ENCODE results near the gene FAM117B. TPM values are rescaled to one million over a fixed set of nuclear protein-coding genes. Genes with fewer than 3 reads are reported as not detected.

The FAM117B gene
- total RNA-seq, 1 experiment from 2014 or later = 9.1 TPM

DNA sequence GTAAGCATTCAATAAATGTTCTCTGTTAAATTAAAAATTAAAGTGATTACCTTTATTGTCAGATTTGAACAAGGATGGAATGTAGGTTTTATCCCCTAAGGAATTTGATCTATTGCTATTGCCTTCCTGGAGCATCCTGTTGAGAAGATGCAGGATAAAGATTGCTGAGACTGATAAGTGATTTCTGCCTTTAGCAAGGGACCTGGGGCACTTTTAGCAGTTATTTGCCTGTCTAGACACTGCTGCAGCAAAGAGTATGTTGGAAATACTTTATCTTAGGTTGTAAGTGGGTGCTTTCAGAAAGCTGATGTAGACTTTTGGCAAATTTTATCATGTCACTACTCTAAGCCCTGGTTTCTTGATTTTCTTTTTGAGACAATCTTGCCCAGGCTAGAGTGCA is 69.5 kb downstream of the FAM117B start:
- no peaks in the 10 kb centered on the region for H3K9me3 ChIP-seq (ENCODE audit: control insufficient read depth in 1 of 2, insufficient read depth in 1 of 2, low read depth in 1 of 2, low read length in 2 of 2)
- RAD21 ChIA-PET (ENCODE audit: low non-redundant PET in 1 of 2, low total read pairs in 2 of 2, uncharacterized antibody in 2 of 2, unreplicated experiment in 2 of 2) = no interaction called here
- H3K4me2 ChIP-seq (ENCODE audit: low read length) = no peak overlapping the region
- no peaks in the 10 kb centered on the region for H3K4me1 ChIP-seq (ENCODE audit: control insufficient read depth in 1 of 2, insufficient read depth in 2 of 2, low read length in 2 of 2)
- POLR2A ChIA-PET = no interaction called here
- intact Hi-C loops (cut with micrococcal nuclease) = no loop called here
- CTCF ChIA-PET = no interaction called here
- H3K4me3 ChIP-seq (replicated peaks in 1 of 2; ENCODE audit: low read depth in 1 of 2, low read length in 2 of 2) = no peak overlapping the region
- ATAC-seq = no peak
- no peak for DNase-seq (ENCODE audit: low read depth, low spot score)
- H3K9me2 ChIP-seq (ENCODE audit: insufficient read depth) = no peaks in the 10 kb centered on the region
- no peaks in the 10 kb centered on the region for H4K20me1 ChIP-seq (ENCODE audit: insufficient read depth)
- TF ChIP-seq ATF3 (IDR thresholded peaks at IDR 0.05) = no peak
- TF ChIP-seq, protein P1, sequence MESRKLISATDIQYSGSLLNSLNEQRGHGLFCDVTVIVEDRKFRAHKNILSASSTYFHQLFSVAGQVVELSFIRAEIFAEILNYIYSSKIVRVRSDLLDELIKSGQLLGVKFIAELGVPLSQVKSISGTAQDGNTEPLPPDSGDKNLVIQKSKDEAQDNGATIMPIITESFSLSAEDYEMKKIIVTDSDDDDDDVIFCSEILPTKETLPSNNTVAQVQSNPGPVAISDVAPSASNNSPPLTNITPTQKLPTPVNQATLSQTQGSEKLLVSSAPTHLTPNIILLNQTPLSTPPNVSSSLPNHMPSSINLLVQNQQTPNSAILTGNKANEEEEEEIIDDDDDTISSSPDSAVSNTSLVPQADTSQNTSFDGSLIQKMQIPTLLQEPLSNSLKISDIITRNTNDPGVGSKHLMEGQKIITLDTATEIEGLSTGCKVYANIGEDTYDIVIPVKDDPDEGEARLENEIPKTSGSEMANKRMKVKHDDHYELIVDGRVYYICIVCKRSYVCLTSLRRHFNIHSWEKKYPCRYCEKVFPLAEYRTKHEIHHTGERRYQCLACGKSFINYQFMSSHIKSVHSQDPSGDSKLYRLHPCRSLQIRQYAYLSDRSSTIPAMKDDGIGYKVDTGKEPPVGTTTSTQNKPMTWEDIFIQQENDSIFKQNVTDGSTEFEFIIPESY (IDR thresholded peaks at IDR 0.05; ENCODE audit: extremely low read depth, insufficient replicate concordance, low read length) = no peak
- no peak for TF ChIP-seq EGR1 (IDR thresholded peaks at IDR 0.05; ENCODE audit: low read depth)
- no peak for TF ChIP-seq SP1 (IDR thresholded peaks at IDR 0.05; ENCODE audit: low read depth)
- TF ChIP-seq, protein P2, sequence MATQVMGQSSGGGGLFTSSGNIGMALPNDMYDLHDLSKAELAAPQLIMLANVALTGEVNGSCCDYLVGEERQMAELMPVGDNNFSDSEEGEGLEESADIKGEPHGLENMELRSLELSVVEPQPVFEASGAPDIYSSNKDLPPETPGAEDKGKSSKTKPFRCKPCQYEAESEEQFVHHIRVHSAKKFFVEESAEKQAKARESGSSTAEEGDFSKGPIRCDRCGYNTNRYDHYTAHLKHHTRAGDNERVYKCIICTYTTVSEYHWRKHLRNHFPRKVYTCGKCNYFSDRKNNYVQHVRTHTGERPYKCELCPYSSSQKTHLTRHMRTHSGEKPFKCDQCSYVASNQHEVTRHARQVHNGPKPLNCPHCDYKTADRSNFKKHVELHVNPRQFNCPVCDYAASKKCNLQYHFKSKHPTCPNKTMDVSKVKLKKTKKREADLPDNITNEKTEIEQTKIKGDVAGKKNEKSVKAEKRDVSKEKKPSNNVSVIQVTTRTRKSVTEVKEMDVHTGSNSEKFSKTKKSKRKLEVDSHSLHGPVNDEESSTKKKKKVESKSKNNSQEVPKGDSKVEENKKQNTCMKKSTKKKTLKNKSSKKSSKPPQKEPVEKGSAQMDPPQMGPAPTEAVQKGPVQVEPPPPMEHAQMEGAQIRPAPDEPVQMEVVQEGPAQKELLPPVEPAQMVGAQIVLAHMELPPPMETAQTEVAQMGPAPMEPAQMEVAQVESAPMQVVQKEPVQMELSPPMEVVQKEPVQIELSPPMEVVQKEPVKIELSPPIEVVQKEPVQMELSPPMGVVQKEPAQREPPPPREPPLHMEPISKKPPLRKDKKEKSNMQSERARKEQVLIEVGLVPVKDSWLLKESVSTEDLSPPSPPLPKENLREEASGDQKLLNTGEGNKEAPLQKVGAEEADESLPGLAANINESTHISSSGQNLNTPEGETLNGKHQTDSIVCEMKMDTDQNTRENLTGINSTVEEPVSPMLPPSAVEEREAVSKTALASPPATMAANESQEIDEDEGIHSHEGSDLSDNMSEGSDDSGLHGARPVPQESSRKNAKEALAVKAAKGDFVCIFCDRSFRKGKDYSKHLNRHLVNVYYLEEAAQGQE (IDR thresholded peaks at IDR 0.05; ENCODE audit: low read depth) = no peak
- no peak for TF ChIP-seq EZH2phosphoT487 (IDR thresholded peaks at IDR 0.05; ENCODE audit: borderline replicate concordance)
- TF ChIP-seq SRF (IDR thresholded peaks at IDR 0.05; ENCODE audit: low read depth) = no peak
- no peak for TF ChIP-seq CEBPB (IDR thresholded peaks at IDR 0.05; ENCODE audit: low read depth)
- no peak for TF ChIP-seq POLR2A (IDR thresholded peaks at IDR 0.05; ENCODE audit: borderline replicate concordance, extremely low read depth, insufficient read depth, insufficient read length)
- no peak for TF ChIP-seq CBX3 (IDR thresholded peaks at IDR 0.05; ENCODE audit: low read depth)
- no peak for TF ChIP-seq YY1 (IDR thresholded peaks at IDR 0.05; ENCODE audit: extremely low read depth, insufficient replicate concordance, low read depth, low read length)
- TF ChIP-seq EZH2 (IDR thresholded peaks at IDR 0.05) = no peak
- no peak for TF ChIP-seq ZNF274 (IDR thresholded peaks at IDR 0.05; ENCODE audit: low read depth, low read length)
- TF ChIP-seq ZFX (IDR thresholded peaks at IDR 0.05) = no peak
- no peak for TF ChIP-seq FOSL1 (IDR thresholded peaks at IDR 0.05; ENCODE audit: low read depth)
- TF ChIP-seq CTCF (IDR thresholded peaks at IDR 0.05 in 2 of 3, conservative IDR thresholded peaks at IDR 0.05 in 1 of 3; ENCODE audit: borderline replicate concordance in 1 of 3, insufficient read depth in 1 of 3, low read depth in 2 of 3, low read length in 2 of 3) = no peak
- no peak for TF ChIP-seq POLR2AphosphoS5 (IDR thresholded peaks at IDR 0.05; ENCODE audit: low read depth, low read length)
- TF ChIP-seq ELF1 (IDR thresholded peaks at IDR 0.05; ENCODE audit: borderline replicate concordance, low read depth) = no peak
- no peak overlapping the region for H2AFZ ChIP-seq (ENCODE audit: low read depth, low read length, poor library complexity, severe bottlenecking)
- BruUV-seq (replicated peaks) = no TSS peak
- no peaks in the 10 kb centered on the region for H3K27me3 ChIP-seq (ENCODE audit: insufficient read depth, low read length)
- no peak overlapping the region for H3K9ac ChIP-seq (ENCODE audit: low read length)
- H3K79me2 ChIP-seq (ENCODE audit: insufficient read depth, low read length) = no peaks in the 10 kb centered on the region
- H3K36me3 ChIP-seq (ENCODE audit: control insufficient read depth in 1 of 2, insufficient read depth in 2 of 2, low read length in 2 of 2) = no peaks in the 10 kb centered on the region
- no peak overlapping the region for H3K27ac ChIP-seq (ENCODE audit: low read depth, low read length)
